Measurements from ENCODE around the gene JAK2. TPM values are rescaled to one million over a fixed set of nuclear protein-coding genes. Genes with fewer than 3 reads are reported as not detected.

The JAK2 gene
- 10 to 100 TPM; 25.4 to 64.0 (median 36.5) TPM for total RNA-seq

DNA sequence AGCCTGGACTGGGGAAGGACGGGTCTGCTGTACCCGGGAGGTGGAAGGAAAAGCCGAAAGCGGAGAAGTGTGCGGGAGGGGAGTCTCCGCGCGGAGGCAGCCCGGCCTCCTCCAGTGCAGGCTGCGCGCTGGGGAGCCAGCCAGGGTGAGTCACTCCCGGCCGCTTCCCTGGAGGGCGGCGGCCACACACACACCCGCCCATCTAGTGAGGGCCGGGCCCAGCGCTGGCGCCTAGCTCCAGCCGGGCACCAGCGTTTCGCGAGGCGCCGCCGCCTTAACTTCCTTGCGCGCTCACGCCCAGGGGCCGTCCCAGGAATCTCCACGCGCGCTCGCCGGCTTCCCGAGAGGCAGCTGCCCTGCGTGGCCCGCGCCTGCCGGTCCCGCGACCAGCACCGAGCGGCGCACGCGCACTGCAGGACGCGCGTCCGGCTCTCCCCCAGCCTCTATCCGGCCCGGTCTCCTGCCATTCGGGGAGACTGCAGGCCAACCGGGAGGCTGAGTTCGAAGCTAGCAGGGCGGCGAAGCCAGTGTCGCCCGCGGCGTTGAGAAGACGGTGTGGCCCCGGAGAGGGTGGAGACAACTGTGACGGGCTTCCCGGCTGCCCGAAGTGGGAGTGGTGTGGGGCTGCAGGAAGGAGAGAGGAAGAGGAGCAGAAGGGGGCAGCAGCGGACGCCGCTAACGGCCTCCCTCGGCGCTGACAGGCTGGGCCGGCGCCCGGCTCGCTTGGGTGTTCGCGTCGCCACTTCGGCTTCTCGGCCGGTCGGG, at the start of gene JAK2:
Gene JAK2, plus strand, starts transcription at position 652 of the 765 bp plus-strand sequence. CDS start 36,716 bp downstream, outside the sequence.
- peak; percentile 95 to 96 for DNase-seq (ENCODE audit: low spot score in 2 of 2)
- TF ChIP-seq POLR2AphosphoS5 (IDR thresholded peaks at IDR 0.05), result peak in 2 of 3 donors; percentile 46 to 49
- TF ChIP-seq, protein P1, sequence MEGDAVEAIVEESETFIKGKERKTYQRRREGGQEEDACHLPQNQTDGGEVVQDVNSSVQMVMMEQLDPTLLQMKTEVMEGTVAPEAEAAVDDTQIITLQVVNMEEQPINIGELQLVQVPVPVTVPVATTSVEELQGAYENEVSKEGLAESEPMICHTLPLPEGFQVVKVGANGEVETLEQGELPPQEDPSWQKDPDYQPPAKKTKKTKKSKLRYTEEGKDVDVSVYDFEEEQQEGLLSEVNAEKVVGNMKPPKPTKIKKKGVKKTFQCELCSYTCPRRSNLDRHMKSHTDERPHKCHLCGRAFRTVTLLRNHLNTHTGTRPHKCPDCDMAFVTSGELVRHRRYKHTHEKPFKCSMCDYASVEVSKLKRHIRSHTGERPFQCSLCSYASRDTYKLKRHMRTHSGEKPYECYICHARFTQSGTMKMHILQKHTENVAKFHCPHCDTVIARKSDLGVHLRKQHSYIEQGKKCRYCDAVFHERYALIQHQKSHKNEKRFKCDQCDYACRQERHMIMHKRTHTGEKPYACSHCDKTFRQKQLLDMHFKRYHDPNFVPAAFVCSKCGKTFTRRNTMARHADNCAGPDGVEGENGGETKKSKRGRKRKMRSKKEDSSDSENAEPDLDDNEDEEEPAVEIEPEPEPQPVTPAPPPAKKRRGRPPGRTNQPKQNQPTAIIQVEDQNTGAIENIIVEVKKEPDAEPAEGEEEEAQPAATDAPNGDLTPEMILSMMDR (IDR thresholded peaks at IDR 0.05), result peak in 1 of 2 donors; percentile 43
- TF ChIP-seq POLR2A (IDR thresholded peaks at IDR 0.05), result peak in 1 of 2 donors; percentile 47
- no peak for TF ChIP-seq EP300 (IDR thresholded peaks at IDR 0.05)
- H3K27ac ChIP-seq, result peak within 1 kb of the TSS; percentile 98
- H3K36me3 ChIP-seq, result no peaks in the 10 kb centered on the region
- WGBS, result 0% methylated on average over 15 of the region's 84 CpGs
- peak within 1 kb of the TSS; percentile 98 for H3K4me3 ChIP-seq
- no peaks in the 10 kb centered on the region for H3K9me3 ChIP-seq
- H3K4me1 ChIP-seq, result peaks cover 40% of the 10 kb centered on the region
- H3K27me3 ChIP-seq, result no peaks in the 10 kb centered on the region

DNA sequence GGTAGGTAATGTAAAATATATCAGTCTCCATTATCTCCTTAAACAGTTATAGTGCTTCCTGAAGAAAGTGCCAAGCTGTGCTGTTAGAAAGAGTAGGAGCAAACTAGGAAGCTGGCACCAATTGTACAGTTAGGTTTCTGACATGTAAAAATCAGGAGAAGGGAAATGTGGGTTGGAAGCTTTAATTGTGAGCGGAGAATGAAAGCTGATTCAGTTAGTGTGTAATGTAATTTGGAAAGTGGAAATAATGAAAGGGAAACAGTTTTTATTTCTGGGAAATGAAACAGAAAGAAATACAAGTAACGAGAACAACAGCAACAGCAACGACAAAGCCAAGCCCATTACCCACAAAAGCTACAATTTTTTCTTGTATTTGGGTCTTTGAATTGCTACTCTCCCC, 48.8 kb upstream of the JAK2 start:
- WGBS, result 29% methylated on average over 3 of the region's 3 CpGs
- Histone ChIP-seq H3K27ac (no peak overlapping the region), H3K4me3 (no peak overlapping the region), H3K4me1 (peaks cover 70% of the 10 kb centered on the region), H3K27me3 (no peaks in the 10 kb centered on the region), H3K36me3 (no peaks in the 10 kb centered on the region), H3K9me3 (no peaks in the 10 kb centered on the region)
- TF ChIP-seq POLR2A (IDR thresholded peaks at IDR 0.05), result no peak
- no peak for TF ChIP-seq EP300 (IDR thresholded peaks at IDR 0.05)
- TF ChIP-seq, protein P1 (IDR thresholded peaks at IDR 0.05), result no peak
- no peak for TF ChIP-seq POLR2AphosphoS5 (IDR thresholded peaks at IDR 0.05)
- no peak for DNase-seq (ENCODE audit: low spot score in 2 of 2)

DNA sequence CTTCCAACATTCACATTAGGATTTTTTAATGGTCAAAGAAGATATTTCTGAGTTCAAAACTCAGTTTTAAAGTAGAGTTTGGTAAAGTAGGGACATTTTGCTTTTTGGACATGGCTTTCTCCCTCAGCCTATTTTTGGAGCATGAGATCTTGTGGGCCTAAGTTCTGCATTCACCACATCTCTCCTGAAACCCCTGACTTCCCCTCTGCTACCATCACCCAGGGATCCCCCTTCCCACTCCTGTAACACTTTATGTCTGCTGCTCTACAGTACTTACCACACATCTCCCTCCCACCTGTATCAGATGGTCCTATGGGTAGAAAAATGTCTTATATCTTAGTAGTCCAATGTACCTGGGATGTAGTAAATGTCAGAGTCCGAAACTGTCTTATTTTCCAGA, 48.2 kb upstream of the JAK2 start:
- H3K27me3 ChIP-seq, result no peaks in the 10 kb centered on the region
- 100% methylated on average over 1 of the region's 1 CpG for WGBS
- no peaks in the 10 kb centered on the region for H3K9me3 ChIP-seq
- no peak overlapping the region for H3K27ac ChIP-seq
- no peaks in the 10 kb centered on the region for H3K36me3 ChIP-seq
- H3K4me3 ChIP-seq, result no peak overlapping the region
- TF ChIP-seq EP300 (IDR thresholded peaks at IDR 0.05), result no peak
- no peak for TF ChIP-seq POLR2A (IDR thresholded peaks at IDR 0.05)
- TF ChIP-seq, protein P1 (IDR thresholded peaks at IDR 0.05), result no peak
- no peak for TF ChIP-seq POLR2AphosphoS5 (IDR thresholded peaks at IDR 0.05)
- no peak for DNase-seq (ENCODE audit: low spot score in 2 of 2)
- peaks cover 70% of the 10 kb centered on the region for H3K4me1 ChIP-seq

GRCh38 chr9:4937446-4937845, 47.6 kb upstream of the JAK2 start:
- Histone ChIP-seq H3K4me3 (no peak overlapping the region), H3K27me3 (no peaks in the 10 kb centered on the region), H3K36me3 (no peaks in the 10 kb centered on the region), H3K27ac (no peak overlapping the region), H3K4me1 (peaks cover 65% of the 10 kb centered on the region), H3K9me3 (no peaks in the 10 kb centered on the region)
- no peak for DNase-seq (ENCODE audit: low spot score in 2 of 2)
- 38% methylated on average over 1 of the region's 1 CpG for WGBS
- TF ChIP-seq POLR2AphosphoS5 (IDR thresholded peaks at IDR 0.05), result no peak
- TF ChIP-seq EP300 (IDR thresholded peaks at IDR 0.05), result no peak
- TF ChIP-seq, protein P1 (IDR thresholded peaks at IDR 0.05), result no peak
- no peak for TF ChIP-seq POLR2A (IDR thresholded peaks at IDR 0.05)

- Histone ChIP-seq H3K4me3 (no peak overlapping the region), H3K4me1 (peaks cover 65% of the 10 kb centered on the region), H3K27me3 (no peaks in the 10 kb centered on the region), H3K36me3 (no peaks in the 10 kb centered on the region), H3K9me3 (no peaks in the 10 kb centered on the region), H3K27ac (no peak overlapping the region)
- TF ChIP-seq, protein P1 (IDR thresholded peaks at IDR 0.05), result no peak
- no peak for TF ChIP-seq POLR2AphosphoS5 (IDR thresholded peaks at IDR 0.05)
- no peak for DNase-seq (ENCODE audit: low spot score in 2 of 2)
- 77% methylated on average over 1 of the region's 1 CpG for WGBS
Observed at GRCh38 chr9:4938496-4938895, 46.6 kb upstream of the JAK2 start.

All from suprapubic skin (tissue), 4 donors.